HG03066 (cell line): Measurements from ENCODE around the gene TPCN1.

Experiments
- ATAC-seq: cut with Tn5 transposase; IDR thresholded peaks from one replicate; pipeline ENCODE4 v1.9.1; 2021; ENCODE audit warnings: low read depth; ENCODE audit not compliant: unreplicated experiment

TPCN1 gene

GRCh38 chr12:113239288-113239771 lies 18.1 kb downstream of the TPCN1 start:
- no peak for ATAC-seq

GRCh38 chr12:113239811-113240331 lies 18.6 kb downstream of the TPCN1 start:
- no peak for ATAC-seq

- no peak for ATAC-seq
Observed at GRCh38 chr12:113240395-113240794, 19.1 kb downstream of the TPCN1 start.

GRCh38 chr12:113241191-113242025 lies 20.1 kb downstream of the TPCN1 start:
- ATAC-seq = no peak

- ATAC-seq = no peak
Observed at GRCh38 chr12:113242026-113242418, 20.8 kb downstream of the TPCN1 start.

- no peak for ATAC-seq
Observed at GRCh38 chr12:113242560-113242959, 21.3 kb downstream of the TPCN1 start.

- no peak for ATAC-seq
Observed at GRCh38 chr12:113244047-113244460, 22.8 kb downstream of the TPCN1 start.

GRCh38 chr12:113244478-113244958 lies 23.3 kb downstream of the TPCN1 start:
- ATAC-seq = no peak

GRCh38 chr12:113245695-113246477 lies 24.6 kb downstream of the TPCN1 start:
- no peak for ATAC-seq

GRCh38 chr12:113246478-113247122 lies 25.3 kb downstream of the TPCN1 start:
- ATAC-seq = no peak

GRCh38 chr12:113247123-113248050 lies 26.1 kb downstream of the TPCN1 start:
- ATAC-seq = no peak

GRCh38 chr12:113248051-113248825 lies 27.0 kb downstream of the TPCN1 start:
- no peak for ATAC-seq

- no peak for ATAC-seq
Observed at GRCh38 chr12:113248842-113249435, 27.7 kb downstream of the TPCN1 start.

- no peak for ATAC-seq
Observed at GRCh38 chr12:113249546-113249945, 28.3 kb downstream of the TPCN1 start.

GRCh38 chr12:113250045-113250444 lies 28.8 kb downstream of the TPCN1 start:
- ATAC-seq = no peak

GRCh38 chr12:113251404-113252070 lies 30.3 kb downstream of the TPCN1 start:
- ATAC-seq = no peak

GRCh38 chr12:113252494-113252893 lies 31.2 kb downstream of the TPCN1 start:
- no peak for ATAC-seq
